K562 (cell line): ENCODE results near the gene CBX2. TPM values are rescaled to one million over a fixed set of nuclear protein-coding genes. Genes with fewer than 3 reads are reported as not detected.

Experiments
- BRF1 ChIP-seq: IDR thresholded peaks from 3 replicates; pipeline ENCODE4 v1.6.1; 2011; ENCODE audit warnings: borderline replicate concordance, mild to moderate bottlenecking; ENCODE audit not compliant: insufficient read length; ENCODE audit errors: extremely low read depth
- CBFA2T2 ChIP-seq: fragments of 450-650 bp; conservative IDR thresholded peaks from 2 replicates; pipeline ENCODE4 v1.6.1; 2017; ENCODE audit warnings: mild to moderate bottlenecking
- CBFA2T3 ChIP-seq: fragments of 450-650 bp; IDR thresholded peaks from 2 replicates; pipeline ENCODE4 v1.6.1; 2017
- DEAF1 ChIP-seq: fragments of 450-650 bp; formaldehyde crosslinking; IDR thresholded peaks from 2 replicates; pipeline ENCODE4 v1.4.0; 2020; ENCODE audit warnings: mild to moderate bottlenecking, moderate library complexity
- DPF2 ChIP-seq: fragments of 450-650 bp; IDR thresholded peaks from 2 replicates; pipeline ENCODE4 v1.6.1; 2016
- EP300 ChIP-seq: IDR thresholded peaks from 2 replicates; pipeline ENCODE4 v1.6.1; 2012; ENCODE audit warnings: low read length, improper control_type of control experiment
- HEY1 ChIP-seq: fragments of 250-450 bp; sonication (Bioruptor Pico); IDR thresholded peaks from 2 replicates; pipeline ENCODE4 v1.5.0; 2020; ENCODE audit warnings: mild to moderate bottlenecking, moderate library complexity, borderline replicate concordance
- KDM1A ChIP-seq, 2 experiments: fragments of 450-650 bp; IDR thresholded peaks; 2 replicates each; pipeline ENCODE4 v1.6.1; 2016; ENCODE audit warnings: mild to moderate bottlenecking in 2 of 2
- MXI1 ChIP-seq: IDR thresholded peaks from 2 replicates; pipeline ENCODE4 v1.6.1; 2011; ENCODE audit warnings: low read depth, mild to moderate bottlenecking, improper control_type of control experiment, low read length
- PYGO2 ChIP-seq: fragments of 450-650 bp; IDR thresholded peaks from 2 replicates; pipeline ENCODE4 v1.6.1; 2016; ENCODE audit warnings: mild to moderate bottlenecking, missing genetic modification characterization, moderate library complexity, missing compliant biosample characterization
- RCOR1 ChIP-seq, 2 experiments: IDR thresholded peaks; 2 replicates each; pipeline ENCODE4 v1.6.1; 2012; ENCODE audit warnings: low read depth in 2 of 2, low read length in 2 of 2, borderline replicate concordance in 1 of 2, improper control_type of control experiment in 1 of 2
- RNF219 ChIP-seq: fragments of 250-450 bp; sonication (Bioruptor Pico); IDR thresholded peaks from 2 replicates; pipeline ENCODE4 v1.5.0; 2022; ENCODE audit warnings: mild to moderate bottlenecking
- SPI1 ChIP-seq: IDR thresholded peaks from 2 replicates; pipeline ENCODE4 v1.6.1; 2011; ENCODE audit warnings: low read depth, low read length, control low read depth, borderline replicate concordance
- TAL1 ChIP-seq: fragments of 450-650 bp; IDR thresholded peaks from 2 replicates; pipeline ENCODE4 v1.6.1; 2016; ENCODE audit warnings: mild to moderate bottlenecking
- VEZF1 ChIP-seq: fragments of 200-800 bp; sonication (Bioruptor generic); IDR thresholded peaks from 2 replicates; pipeline ENCODE4 v1.6.1; 2017; ENCODE audit warnings: missing genetic modification characterization, missing compliant biosample characterization
- ZC3H4 ChIP-seq: sonication (generic); formaldehyde crosslinking; IDR thresholded peaks from 2 replicates; pipeline ENCODE4 v1.9.0; 2021; ENCODE audit warnings: missing genetic modification reagents, borderline replicate concordance
- ZNF212 ChIP-seq: fragments of 450-650 bp; formaldehyde crosslinking; IDR thresholded peaks from 2 replicates; pipeline ENCODE4 v1.4.0; 2020; ENCODE audit warnings: mild to moderate bottlenecking
- ZNF561 ChIP-seq: fragments of 450-650 bp; formaldehyde crosslinking; conservative IDR thresholded peaks from 2 replicates; pipeline ENCODE4 v1.4.0; 2020; ENCODE audit warnings: mild to moderate bottlenecking, moderate library complexity
- ZSCAN29 ChIP-seq: fragments of 450-650 bp; IDR thresholded peaks from 2 replicates; pipeline ENCODE4 v1.6.1; 2017
- polyA plus RNA-seq, 8 experiments: library from polyadenylated mRNA; depleted of rRNA in 4 of 8; stranded (reverse) in 5 of 8; unstranded in 3 of 8; fragments of >200 nt; fragmentation: Nextera tagmentation in 2 of 8; fragmentation: Illumina TruSeq in 1 of 8; extraction: Ambion mirVana in 2 of 8; extraction: Trizol in 1 of 8; gene quantifications; 2 replicates each; pipeline versions ENCODE4 v1.2.1 to v1.2.3, GENCODE V29; 2011 to 2014; ENCODE audit warnings: inconsistent platforms in 1 of 8, missing spikeins in 1 of 8
- total RNA-seq, 7 experiments: library from RNA; depleted of rRNA in 6 of 7; stranded (reverse); fragments of >200 nt in 6 of 7; fragmentation: Illumina TruSeq in 2 of 7; extraction: Trizol in 2 of 7; gene quantifications; 2 replicates each; pipeline versions ENCODE4 v1.2.1 to v1.2.3, GENCODE V29; 2011 to 2021; ENCODE audit warnings: low replicate concordance in 1 of 7

The CBX2 gene
- total and polyA plus RNA-seq, 9 of the 15 experiments (the other 6 are each of a cell fraction or from before 2014, with no cell fraction given): 0.66 to 26.9 (median 13.9) TPM

- no peak for TF ChIP-seq DEAF1 (CRISPR knock-in tag)
- no peak for TF ChIP-seq ZNF561
- no peak for TF ChIP-seq PYGO2 (tag)
- no peak for TF ChIP-seq ZNF212 (CRISPR knock-in tag)
- TF ChIP-seq SPI1: peak; percentile 14; the same call in 1 of the 2 replicates
- peak; percentile 49; the same call in 1 of the 2 replicates for TF ChIP-seq EP300
- no peak for TF ChIP-seq MXI1
- TF ChIP-seq RCOR1 (IDR thresholded peaks at IDR 0.05; ENCODE audit: borderline replicate concordance in 1 of 2, low read depth in 2 of 2, low read length in 2 of 2): peak in 1 of 2 experiments; percentile 35; a peak in 1 of 4 replicates
- TF ChIP-seq KDM1A (IDR thresholded peaks at IDR 0.05): 0 out of 4 replicates have a peak, but pooled peaks of 1 of the 2 experiments have one; percentile 5
- TF ChIP-seq TAL1: 0 out of 2 replicates have a peak, but pooled peaks have one; percentile 27
- TF ChIP-seq ZSCAN29: no peak
- TF ChIP-seq VEZF1 (CRISPR knock-in tag): peak; percentile 19; the same call in 1 of the 2 replicates
- TF ChIP-seq CBFA2T2: no peak
- TF ChIP-seq HEY1 (CRISPR knock-in tag): no peak
- TF ChIP-seq RNF219: no peak
- TF ChIP-seq BRF1: no peak
- peak; percentile 49; the same call in 1 of the 2 replicates for TF ChIP-seq CBFA2T3
- TF ChIP-seq ZC3H4 (CRISPR knock-in tag): no peak
- peak; percentile 54; the same call in 1 of the 2 replicates for TF ChIP-seq DPF2
- TF ChIP-seq, all 486 proteins: peak for 15
Measured at GRCh38 chr17:79749958-79750357, 28.0 kb upstream of the CBX2 start (continued).
